ENCODE results near the gene IL21R.
"Not testable (repeated sequence)": the region's sequence is repeated elsewhere in the genome, so short reads cannot be mapped to it uniquely, and the experiment has no call there.

IL21R gene

DNA sequence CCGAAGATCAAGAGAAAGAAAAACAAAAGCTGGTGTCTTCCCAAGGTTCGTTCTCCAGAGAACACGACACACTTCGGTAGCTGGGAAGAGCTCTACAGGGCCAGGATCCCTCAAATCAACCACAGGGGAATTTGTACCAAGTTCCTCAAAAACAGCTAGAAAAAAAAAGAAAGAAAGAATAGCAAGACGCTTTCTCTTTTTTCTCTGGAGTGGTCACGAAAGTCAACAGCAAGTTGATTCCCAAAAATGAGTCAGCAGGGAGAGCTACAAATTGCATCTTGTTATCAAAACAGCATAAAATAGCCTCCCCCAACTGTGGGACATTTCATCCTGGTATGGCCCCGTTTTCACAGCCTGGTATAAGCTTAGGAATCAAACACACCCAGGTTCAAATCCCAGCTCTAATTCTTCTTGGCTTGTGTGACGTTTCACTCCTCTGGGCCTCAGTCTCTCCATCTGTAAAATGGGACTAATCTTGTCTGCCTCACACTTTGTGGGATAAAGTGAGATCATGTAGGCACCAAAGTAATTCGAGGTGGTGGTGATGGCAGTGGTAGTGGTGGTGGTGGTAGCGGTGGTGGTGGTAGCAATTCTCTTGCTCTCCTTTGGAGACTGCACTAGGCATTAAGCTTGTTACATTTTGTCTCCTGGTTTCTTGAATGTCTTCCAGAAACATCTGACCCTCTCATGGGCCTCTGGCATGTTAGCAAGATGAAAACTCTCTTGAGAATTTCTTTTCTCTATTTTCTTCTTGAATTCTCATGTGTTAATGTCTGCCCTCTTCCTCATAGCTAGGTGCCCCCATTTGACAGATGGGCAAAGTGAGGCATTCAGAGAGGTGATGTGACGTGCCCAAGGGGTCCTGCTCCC, 988 bp upstream of the IL21R start:
- DNase-seq: no peak

DNA sequence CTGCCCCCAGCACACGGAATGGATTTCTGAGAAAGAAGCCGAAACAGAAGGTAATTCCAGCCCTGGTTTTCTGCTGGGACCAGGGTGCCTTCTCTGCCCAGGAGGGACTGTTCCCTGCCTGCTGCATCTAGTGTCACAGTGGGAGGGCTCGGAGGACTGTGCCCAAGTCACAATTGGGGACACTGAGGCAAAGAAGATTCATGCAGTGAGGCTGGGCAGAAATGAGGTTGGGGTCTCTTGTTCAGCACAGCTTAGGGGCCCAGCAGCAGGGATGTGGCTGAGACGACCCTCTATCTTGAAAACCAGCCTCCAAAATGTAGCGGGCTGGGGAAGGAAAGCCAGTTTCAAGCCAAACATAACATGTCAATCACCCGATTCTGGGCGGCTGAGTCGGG, 592 bp downstream of the IL21R start:
- no peak for DNase-seq

DNA sequence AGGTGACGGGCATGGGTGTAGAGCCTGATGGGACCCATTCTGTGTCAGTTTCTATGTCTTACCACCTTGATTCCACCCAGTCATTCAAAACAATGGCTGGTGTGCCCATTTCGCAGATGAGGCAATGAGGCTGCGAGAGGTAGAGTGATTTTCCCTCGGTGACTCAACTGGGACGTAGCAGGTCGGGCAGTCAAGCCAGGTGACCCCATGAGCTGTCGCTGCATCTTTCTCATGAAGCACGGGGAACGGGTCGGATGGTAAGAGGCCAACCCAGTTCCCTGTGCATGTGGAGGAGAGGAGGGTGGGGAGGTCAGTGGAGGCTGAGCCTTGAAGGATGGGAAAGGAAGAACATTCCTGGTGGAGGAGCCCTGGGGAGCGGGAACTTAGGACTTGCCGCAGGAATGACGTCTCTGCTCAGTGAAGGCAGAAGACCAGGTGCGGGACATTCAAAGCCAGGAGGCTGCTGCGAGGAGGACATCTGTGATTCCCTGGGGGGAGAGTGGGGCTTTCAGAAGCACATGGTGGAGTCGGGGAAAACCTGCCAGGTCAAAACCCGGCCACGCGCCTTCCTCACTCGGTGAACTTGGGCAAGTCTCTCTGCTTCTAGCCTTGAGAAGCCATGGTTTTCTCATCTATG, 1.1 kb downstream of the IL21R start:
- no peak for DNase-seq

DNA sequence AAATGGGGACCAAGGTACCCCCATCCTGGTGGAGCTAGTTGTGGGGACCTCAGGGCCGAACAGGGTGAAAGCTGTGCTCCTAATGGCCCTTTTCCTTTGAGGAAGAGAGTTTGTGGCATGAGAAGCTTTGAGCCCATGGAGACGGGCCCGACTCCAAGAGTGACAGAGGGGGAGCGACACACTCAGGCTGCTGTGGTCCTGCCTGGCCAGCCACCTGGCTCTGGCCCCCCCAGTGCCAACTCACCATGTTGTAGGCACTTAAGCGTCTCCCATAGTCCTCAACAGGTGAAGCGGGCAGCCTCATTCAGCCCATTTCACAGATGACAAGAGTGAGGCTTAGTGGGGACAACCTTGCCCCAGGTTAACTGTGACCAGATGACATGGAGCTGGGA, 1.6 kb downstream of the IL21R start:
- no peak for DNase-seq

DNA sequence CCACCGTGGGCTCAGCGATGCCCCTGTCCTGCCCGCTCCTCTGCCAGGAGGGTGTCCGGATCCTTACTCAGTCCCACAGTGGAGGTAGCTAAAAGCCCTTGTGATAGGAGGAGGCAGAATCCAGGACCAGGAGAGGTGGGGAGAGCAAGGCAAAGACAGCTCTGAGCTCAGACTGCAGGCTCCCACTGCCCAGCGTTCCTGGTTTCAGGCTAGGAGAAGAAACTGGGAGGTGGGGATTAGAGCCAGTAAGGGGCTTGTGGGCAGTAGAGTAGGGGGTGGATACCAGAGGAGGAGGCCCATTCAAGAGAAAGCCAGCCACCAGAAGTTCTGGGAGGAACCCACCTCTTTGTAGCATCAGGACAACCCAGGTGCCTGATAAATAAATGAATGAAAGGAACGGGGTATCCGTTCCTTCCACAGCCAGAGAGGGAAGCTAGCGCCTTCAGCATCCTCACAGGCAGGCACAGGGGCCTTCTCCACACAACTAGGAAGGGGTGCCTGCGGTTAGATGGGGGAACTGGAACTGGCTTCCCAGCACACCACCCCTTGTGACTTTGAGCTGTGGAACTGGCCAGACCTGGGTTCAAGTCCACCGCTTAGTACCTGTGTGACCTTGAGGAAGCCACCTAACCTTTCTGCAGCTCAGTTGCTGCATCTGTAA, 2.3 kb downstream of the IL21R start:
- no peak for DNase-seq

DNA sequence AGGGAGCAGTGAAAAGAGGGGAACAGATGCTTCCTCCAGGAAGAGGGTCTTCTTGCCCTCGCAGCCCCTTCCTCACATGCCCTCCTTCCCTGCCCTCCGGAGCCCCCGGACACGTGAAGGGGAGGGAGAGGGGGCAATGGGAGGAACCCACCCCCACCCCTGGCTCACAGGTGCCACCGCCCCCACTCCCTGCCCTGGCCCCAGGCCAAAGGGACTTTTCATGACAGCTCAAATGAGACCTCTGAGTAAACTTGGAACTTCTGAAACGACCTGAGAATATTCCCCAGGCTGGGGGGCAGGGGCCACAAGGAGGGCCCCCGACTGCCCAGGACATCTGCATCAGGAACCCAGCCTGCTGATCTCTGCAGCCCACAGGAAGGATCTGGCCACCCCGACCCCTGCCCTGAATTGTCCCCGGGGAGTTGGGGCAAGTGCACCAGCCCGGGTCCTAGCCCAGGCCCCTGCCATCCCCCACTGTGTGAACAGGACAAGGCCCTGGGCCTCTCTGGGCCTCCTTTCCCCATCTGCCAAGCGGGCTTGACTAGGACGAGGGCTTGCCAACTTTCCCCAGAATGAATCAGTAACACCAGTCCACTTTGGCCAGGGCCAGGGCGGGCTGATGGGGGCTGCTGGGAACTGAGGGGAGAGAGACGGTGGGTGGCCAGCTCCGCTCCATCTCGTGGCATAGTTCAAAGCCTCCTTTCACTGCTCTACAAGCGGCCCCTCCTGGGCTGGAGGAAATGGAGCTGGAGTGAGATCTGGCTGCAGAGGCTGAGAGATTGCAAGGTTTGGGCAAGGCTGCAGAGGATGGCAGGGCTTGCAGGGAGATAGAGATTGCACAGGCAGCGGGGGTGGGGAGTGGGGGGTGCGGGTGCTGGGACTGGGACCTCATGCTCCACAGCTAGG, 3.8 kb downstream of the IL21R start:
- DNase-seq: no peak

DNA sequence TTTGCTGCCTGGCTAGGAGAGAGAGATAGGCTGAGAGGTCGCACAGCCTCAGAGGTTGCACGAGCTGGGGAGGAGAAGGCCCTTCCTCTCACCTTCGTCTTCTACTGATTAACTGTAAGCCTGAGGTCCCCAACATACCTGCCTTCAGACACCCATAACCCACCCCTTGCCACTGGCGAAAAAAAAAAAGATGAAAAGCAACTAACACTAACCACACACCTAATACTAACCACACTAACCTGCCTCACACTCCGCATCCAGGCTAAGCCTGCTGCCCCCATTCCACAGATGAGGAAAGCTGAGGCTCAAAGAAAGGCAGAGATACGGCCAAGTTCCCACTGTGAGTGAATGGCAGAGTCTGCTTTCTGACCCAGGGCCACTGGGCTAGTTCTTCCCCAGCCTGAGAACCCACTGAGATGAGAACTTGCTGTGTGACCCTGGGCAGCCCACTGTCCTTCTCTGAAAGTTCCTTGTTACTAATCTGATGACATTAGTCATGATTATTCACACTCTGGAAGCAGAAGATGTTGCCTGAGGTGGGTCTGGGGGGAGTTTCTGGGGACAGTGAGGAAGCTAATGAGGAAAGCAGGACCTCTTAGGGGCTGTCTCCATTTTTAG, 4.6 kb downstream of the IL21R start:
- no peak for DNase-seq

DNA sequence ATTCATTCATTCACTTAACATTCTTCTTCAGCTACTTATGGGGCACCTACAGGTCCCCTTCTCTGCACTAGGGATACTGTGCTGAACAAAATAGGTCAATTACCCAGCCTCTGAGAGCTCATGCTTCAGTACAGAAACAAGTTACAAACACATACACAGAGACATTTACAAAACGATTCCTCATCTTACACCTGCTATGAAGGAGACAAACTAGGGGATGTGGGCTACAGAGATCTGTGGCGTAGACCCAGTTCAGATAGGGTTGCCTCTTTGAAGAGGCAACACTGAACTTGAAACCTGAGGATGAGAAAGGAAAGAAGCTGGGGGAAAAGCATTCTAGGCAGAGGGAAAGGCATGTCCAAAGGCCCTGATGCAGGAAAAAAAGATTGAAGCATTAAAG, 5.2 kb downstream of the IL21R start:
- DNase-seq: no peak

DNA sequence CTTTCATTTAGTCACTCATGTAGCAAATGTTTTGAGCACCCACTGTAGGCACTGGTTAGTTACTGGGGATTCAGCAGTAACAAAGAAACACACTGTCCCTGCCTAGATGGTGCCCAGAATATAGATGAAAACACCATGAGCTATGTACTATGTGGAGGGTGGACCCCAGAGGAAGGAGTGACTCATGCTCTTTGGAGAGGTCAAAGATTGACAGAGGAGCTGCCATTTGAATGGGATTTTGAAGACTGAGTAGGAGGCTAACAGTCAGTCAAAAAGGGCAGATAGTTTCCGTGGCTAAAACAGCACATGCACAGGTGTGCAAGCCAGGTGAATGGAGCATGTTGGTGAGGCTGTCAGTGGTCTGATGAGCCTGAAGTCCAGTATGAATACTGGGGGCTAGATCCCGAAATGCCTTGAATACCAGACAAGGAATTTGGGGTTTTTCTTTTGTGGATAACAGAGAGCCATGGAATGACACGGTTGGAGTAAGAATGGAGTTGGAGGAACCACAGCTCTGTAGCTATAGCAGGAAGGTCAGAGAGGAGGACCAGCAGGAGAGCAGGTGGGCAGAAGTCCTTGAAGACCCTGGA, 6.1 kb downstream of the IL21R start:
- DNase-seq: no peak

DNA sequence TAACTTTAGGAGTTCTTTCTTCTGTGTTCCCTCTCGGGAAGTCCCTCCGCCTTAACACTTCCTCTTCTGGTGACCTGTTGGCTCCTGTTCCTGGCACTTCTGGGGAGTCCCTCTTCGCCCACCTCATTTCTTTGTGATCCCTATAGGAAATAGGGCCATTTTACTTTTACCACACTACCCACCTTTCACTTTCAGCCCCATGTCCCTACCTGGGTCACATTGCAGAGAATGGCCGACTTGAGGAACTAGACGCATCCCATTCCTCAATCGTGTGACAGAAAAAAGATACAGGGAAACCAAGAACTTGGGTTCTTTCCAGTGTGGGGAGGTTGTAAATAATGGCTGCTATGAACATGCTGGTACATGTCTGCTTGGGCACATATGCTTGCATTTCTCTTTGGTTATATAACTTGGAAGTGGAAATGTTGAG, 6.6 kb downstream of the IL21R start:
- DNase-seq: no peak

DNA sequence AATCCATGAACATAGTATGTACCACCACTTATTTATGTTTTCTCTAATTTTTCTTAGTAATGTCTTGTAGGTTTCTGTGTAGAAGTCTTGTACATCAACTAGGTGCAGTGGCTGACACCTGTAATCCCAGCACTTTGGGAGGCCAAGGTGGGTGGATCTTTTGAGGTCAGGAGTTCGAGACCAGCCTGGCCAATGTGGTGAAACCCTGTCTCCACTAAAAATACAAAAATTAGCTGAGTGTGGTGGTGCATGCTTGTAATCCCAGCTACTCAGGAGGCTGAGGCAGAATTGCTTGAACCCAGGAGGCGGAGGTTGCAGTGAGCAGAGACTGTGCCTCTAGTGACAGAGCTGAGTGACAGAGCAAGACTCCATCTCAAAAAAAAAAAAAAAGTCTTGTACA, 8.0 kb downstream of the IL21R start:
- not testable (repeated sequence) for DNase-seq

DNA sequence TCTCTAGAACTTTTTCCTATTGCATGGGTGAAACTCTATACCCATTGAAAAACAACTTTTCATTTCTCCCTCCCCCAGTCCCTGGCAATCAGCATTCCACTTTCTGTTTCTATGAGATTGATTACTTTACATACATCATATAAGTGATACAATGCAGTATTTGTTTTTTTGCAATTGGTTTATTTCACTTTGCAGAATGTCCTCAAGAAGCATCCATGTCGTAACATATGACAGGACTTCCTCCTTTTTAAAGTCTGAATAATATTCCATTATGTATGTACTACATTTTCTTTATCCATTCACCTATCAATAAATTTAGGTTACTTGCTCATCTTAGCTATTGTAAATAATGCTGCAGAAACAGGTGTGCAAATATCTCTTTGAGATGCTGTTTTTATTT, 8.8 kb downstream of the IL21R start:
- DNase-seq: no peak

DNA sequence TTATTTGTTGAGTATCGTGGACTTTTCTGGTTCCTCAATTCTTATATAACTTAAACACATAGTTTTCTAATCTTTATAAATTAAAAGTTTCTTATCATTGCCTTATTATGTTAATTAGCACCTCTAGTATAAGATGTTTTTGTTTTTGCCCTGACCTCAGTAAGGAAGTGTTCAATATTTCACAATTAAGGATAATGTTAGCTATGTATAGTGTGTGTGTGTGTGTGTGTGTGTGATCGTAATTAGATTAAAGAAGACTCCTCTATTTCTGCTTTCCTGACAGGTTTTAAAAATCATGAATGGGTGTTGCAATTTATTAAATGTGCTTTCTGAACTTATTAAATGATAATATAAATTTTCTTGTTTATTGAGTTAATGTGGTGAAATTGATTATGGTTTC, 12.0 kb downstream of the IL21R start:
- no peak for DNase-seq

DNA sequence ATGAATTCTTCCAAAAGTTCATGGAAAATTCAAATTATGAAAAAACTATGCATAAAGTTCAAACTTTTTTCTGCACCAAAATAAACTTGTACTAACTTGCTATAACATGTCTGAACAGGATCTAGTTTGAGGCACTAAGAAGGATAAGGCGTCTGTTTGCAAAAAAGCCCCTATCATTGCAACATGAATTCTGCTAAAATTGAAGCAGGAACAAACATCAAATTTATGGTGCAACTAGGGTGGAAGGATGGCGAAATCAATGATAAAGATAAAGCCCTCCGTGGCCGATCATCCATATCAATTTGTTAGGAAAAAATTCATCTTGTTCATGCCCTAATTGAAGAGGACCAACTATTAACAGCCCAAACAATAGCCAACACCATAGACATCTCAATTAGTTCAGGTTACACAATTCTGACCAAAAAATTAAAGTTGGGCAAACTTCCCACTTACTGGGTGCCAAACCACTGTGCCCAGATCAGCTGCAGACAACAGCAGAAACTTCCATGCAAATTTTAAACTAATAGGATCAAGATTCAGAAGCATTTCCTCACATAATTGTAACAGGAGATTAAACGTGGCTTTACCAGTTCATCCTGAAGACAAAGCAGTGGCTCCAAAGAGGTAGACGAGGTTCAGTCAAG, 12.9 kb downstream of the IL21R start:
- no peak for DNase-seq

DNA sequence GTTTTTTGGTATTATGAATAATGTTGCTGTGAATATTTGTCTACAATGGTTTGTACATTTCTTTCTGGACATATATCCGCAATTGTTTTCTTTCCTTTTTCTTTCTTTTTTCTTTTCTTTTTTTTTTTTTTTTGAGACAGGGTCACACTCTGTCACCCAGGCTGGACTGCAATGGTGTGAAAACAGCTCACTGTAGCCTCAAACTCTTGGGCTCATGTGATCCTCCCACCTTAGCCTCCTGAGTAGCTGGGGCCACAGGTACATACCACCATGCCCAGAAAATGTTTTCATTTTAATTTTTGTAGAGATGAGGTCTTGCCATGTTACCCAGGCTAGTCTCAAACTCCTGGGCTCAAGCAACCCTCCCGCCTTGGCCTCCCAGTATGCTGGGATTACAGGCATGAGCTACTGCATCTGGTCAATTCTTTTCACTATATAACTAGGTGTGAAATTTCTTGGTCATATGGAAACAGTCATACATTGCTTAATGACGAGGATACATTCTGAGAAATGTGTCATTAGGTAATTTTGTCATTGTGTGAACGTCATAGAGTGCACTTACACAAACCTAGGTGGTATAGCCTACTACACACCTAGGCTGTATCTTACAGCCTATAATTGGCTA, 15.2 kb downstream of the IL21R start:
- no peak for DNase-seq

DNA sequence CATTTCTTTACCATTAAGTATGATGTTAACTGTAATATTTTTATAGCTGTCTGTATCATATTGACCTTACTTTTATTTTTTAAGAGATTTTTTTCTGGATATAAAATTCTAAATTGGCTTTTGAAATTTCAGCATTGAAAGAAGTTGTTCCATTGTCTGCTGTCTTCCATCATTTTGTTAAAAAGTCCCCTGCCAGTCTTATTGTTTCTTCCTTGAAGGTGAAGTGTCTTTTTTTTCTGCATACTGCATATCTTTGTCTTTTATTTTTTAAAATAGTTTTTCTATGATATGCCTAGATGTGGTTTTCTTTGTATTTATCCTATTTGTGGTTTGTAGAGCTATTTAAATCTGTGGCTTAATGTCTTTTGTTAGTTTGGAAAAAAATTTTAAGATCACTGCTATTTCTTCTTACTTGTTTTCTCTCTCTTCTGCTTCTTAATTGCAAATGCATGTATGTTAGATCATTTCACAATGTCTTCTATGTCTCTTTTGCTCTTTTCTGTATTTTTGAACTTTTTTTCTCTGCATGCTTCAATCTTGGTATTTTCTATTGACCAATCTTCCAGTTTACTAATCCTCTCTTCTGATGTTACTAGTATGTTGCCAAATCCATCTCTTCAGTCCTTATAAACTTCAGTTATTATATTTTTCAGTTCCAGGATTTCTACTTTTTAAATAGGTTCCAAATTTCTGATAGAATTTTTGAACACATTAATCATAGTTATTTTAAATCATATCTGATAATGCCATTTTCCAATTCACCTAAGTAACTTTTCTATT, 20.2 kb downstream of the IL21R start:
- no peak for DNase-seq

DNA sequence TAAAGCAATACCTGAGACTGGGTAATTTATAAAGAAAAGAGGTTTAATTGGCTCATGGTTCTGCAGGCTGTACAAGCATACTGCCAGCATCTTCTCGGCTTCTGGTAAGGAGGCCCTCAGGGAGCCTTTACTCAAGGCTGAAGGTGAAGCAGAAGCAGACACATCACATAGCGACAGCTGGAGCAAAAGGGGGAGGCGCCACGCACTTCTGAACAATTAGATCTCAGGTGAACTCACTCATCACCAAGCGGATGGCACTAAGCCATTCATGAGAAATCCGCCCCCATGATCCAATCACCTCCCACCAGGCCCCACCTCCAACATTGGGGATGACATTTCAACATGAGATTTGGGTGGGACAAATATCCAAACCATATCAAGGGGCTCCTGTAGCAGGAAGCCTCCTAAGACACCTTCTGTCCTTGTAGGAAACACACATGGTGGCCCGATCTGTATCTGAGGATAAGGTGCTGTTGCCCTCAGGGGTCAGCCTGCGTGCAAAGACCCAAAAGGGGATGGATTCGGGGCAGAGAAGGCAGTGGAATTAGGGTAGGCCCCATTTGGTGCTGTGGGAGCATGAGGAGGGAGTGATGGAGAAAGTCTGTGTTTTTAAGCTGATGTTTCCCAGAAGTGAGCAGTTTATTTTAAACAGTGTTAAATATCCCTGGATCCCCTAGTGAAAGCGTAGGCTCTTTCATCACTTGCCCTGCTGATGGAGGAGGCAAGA, 23.0 kb downstream of the IL21R start:
- DNase-seq: no peak

DNA sequence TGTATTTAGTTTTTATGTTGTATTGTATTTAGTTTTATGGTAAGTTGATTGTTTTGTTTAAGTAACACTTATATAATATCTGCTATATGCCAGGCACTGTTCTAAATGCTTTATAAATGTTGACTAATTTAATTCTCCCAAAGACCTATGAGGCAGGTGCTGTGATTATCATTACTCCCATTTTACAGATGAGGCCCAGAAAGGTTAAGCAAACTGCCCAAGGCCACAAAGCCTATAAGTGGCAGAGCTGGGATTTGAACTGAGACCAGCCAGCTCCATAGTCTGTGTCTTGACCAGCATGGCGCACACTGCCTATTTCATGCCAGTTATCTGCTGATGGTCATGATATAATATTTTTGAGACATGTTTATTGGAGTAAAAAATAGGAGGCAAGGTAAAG, 24.0 kb downstream of the IL21R start:
- DNase-seq: no peak

Measured in nucleus accumbens (tissue), 56 donors.